Measurements from ENCODE around the gene BRD3OS. TPM values are rescaled to one million over a fixed set of nuclear protein-coding genes. Genes with fewer than 3 reads are reported as not detected.

The BRD3OS gene
- total and polyA plus RNA-seq, 2 of the 13 experiments (the other 11 are each of a cell fraction or from before 2014, with no cell fraction given): 4.9 to 5.7 TPM

- peak; percentile 91 for TF ChIP-seq TFAP4 (IDR thresholded peaks at IDR 0.05; ENCODE audit: borderline replicate concordance, low read depth)
- peak; percentile 38; the same call in 1 of the 2 replicates for TF ChIP-seq ZNF790 (CRISPR knock-in tag; IDR thresholded peaks at IDR 0.05; ENCODE audit: borderline replicate concordance)
- TF ChIP-seq KLF13 (CRISPR knock-in tag; IDR thresholded peaks at IDR 0.05): no peak
- TF ChIP-seq ZNF496 (CRISPR knock-in tag; IDR thresholded peaks at IDR 0.05; ENCODE audit: insufficient replicate concordance): no peak
- TF ChIP-seq ZNF792 (CRISPR knock-in tag; IDR thresholded peaks at IDR 0.05): no peak; the same call in 1 of the 2 replicates
- no peak for TF ChIP-seq ZNF713 (CRISPR knock-in tag; IDR thresholded peaks at IDR 0.05)
- TF ChIP-seq KAT2B (IDR thresholded peaks at IDR 0.05; ENCODE audit: borderline replicate concordance, low read depth, low read length): no peak
- peak; percentile 12; the same call in 1 of the 2 replicates for TF ChIP-seq GATAD1 (CRISPR knock-in tag; IDR thresholded peaks at IDR 0.05)
- no peak for TF ChIP-seq ZMAT3 (CRISPR knock-in tag; conservative IDR thresholded peaks at IDR 0.05)
- no peak for TF ChIP-seq EHMT2 (IDR thresholded peaks at IDR 0.05; ENCODE audit: borderline replicate concordance, low read depth, low read length)
- TF ChIP-seq DR1 (CRISPR knock-in tag; IDR thresholded peaks at IDR 0.05): no peak
- TF ChIP-seq EEA1 (CRISPR knock-in tag; IDR thresholded peaks at IDR 0.05; ENCODE audit: borderline replicate concordance): no peak
- peak; percentile 58; the same call in 1 of the 2 replicates for TF ChIP-seq ZSCAN29 (CRISPR knock-in tag; conservative IDR thresholded peaks at IDR 0.05)
- peak; percentile 83 for TF ChIP-seq ZNF274 (CRISPR knock-in tag; IDR thresholded peaks at IDR 0.05)
- TF ChIP-seq ARHGAP35 (CRISPR knock-in tag; IDR thresholded peaks at IDR 0.05; ENCODE audit: borderline replicate concordance): peak; percentile 66; the same call in 1 of the 2 replicates
- TF ChIP-seq ZFP82 (CRISPR knock-in tag; IDR thresholded peaks at IDR 0.05; ENCODE audit: borderline replicate concordance): 0 out of 2 replicates have a peak, but pooled peaks have one; percentile 27
- no peak for TF ChIP-seq BRF2 (CRISPR knock-in tag; IDR thresholded peaks at IDR 0.05)
- TF ChIP-seq ZNF598 (CRISPR knock-in tag; IDR thresholded peaks at IDR 0.05; ENCODE audit: borderline replicate concordance): 0 out of 2 replicates have a peak, but pooled peaks have one; percentile 41
- peak; percentile 67; the same call in 1 of the 2 replicates for TF ChIP-seq IRF9 (CRISPR knock-in tag; IDR thresholded peaks at IDR 0.05; ENCODE audit: borderline replicate concordance)
- TF ChIP-seq ZFY (CRISPR knock-in tag; IDR thresholded peaks at IDR 0.05): peak; percentile 72
- TF ChIP-seq EP300 (IDR thresholded peaks at IDR 0.05; ENCODE audit: low read depth in 2 of 2, low read length in 2 of 2): no peak
- TF ChIP-seq EP300 (CRISPR knock-in tag; IDR thresholded peaks at IDR 0.05; ENCODE audit: borderline replicate concordance): no peak
- no peak for TF ChIP-seq ZBTB44 (CRISPR knock-in tag; IDR thresholded peaks at IDR 0.05)
- no peak for TF ChIP-seq ZNF33A (CRISPR knock-in tag; IDR thresholded peaks at IDR 0.05; ENCODE audit: borderline replicate concordance)
- no peak for TF ChIP-seq KLF12 (CRISPR knock-in tag; IDR thresholded peaks at IDR 0.05; ENCODE audit: borderline replicate concordance)
- no peak for TF ChIP-seq ZNF879 (CRISPR knock-in tag; IDR thresholded peaks at IDR 0.05)
Measured at GRCh38 chr9:133992780-133993634, 32.3 kb upstream of the BRD3OS start (continued).
